ENCODE results near the gene CIAO1.

CIAO1 gene

GRCh38 chr2:96305091-96305978 lies 39.3 kb downstream of the CIAO1 start, which contains the start of gene SNRNP200:
SNRNP200 (minus strand) TSS chr2:96305546; CDS start chr2:96305437, 109 bp downstream.
- peak; percentile 99 for ATAC-seq
- TF ChIP-seq ZNF565 (CRISPR knock-in tag; conservative IDR thresholded peaks at IDR 0.05; ENCODE audit: low read depth) (0 out of 2 replicates have a peak, but pooled peaks have one; percentile 53), SNAI2 (CRISPR knock-in tag; IDR thresholded peaks at IDR 0.05) (no peak), ZNF8 (CRISPR knock-in tag; IDR thresholded peaks at IDR 0.05) (no peak)

- peak; percentile 22 for ATAC-seq
- no peak for TF ChIP-seq ISL1 (CRISPR knock-in tag; IDR thresholded peaks at IDR 0.05)
- TF ChIP-seq TOX (CRISPR knock-in tag; IDR thresholded peaks at IDR 0.05; ENCODE audit: borderline replicate concordance) = no peak
- no peak for TF ChIP-seq POU6F1 (CRISPR knock-in tag; IDR thresholded peaks at IDR 0.05; ENCODE audit: borderline replicate concordance, low read depth)
- no peak for TF ChIP-seq PATZ1 (CRISPR knock-in tag; IDR thresholded peaks at IDR 0.05; ENCODE audit: borderline replicate concordance)
- no peak for TF ChIP-seq ZNF70 (CRISPR knock-in tag; IDR thresholded peaks at IDR 0.05)
- no peak for TF ChIP-seq ZC3H10 (CRISPR knock-in tag; IDR thresholded peaks at IDR 0.05)
- TF ChIP-seq ZFP3 (CRISPR knock-in tag; IDR thresholded peaks at IDR 0.05) = no peak
- no peak for TF ChIP-seq ZFP30 (CRISPR knock-in tag; IDR thresholded peaks at IDR 0.05)
- TF ChIP-seq TCF4 (CRISPR knock-in tag; IDR thresholded peaks at IDR 0.05; ENCODE audit: borderline replicate concordance) = no peak
- no peak for TF ChIP-seq CSRNP3 (CRISPR knock-in tag; IDR thresholded peaks at IDR 0.05)
- no peak for TF ChIP-seq ZNF8 (CRISPR knock-in tag; IDR thresholded peaks at IDR 0.05)
- TF ChIP-seq, protein P1, sequence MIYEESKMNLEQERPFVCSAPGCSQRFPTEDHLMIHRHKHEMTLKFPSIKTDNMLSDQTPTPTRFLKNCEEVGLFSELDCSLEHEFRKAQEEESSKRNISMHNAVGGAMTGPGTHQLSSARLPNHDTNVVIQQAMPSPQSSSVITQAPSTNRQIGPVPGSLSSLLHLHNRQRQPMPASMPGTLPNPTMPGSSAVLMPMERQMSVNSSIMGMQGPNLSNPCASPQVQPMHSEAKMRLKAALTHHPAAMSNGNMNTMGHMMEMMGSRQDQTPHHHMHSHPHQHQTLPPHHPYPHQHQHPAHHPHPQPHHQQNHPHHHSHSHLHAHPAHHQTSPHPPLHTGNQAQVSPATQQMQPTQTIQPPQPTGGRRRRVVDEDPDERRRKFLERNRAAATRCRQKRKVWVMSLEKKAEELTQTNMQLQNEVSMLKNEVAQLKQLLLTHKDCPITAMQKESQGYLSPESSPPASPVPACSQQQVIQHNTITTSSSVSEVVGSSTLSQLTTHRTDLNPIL (CRISPR knock-in tag; IDR thresholded peaks at IDR 0.05; ENCODE audit: low read depth) = no peak
- no peak for TF ChIP-seq BACH2 (CRISPR knock-in tag; IDR thresholded peaks at IDR 0.05; ENCODE audit: borderline replicate concordance)
- no peak for TF ChIP-seq ESRRG (CRISPR knock-in tag; IDR thresholded peaks at IDR 0.05)
- TF ChIP-seq ARNTL (CRISPR knock-in tag; IDR thresholded peaks at IDR 0.05; ENCODE audit: borderline replicate concordance, low read depth) = no peak
- TF ChIP-seq ZNF565 (CRISPR knock-in tag; conservative IDR thresholded peaks at IDR 0.05; ENCODE audit: low read depth) = no peak
- TF ChIP-seq GLIS3 (CRISPR knock-in tag; IDR thresholded peaks at IDR 0.05) = no peak
- TF ChIP-seq SNAI2 (CRISPR knock-in tag; IDR thresholded peaks at IDR 0.05) = no peak
Measured at GRCh38 chr2:96305979-96306308, 39.9 kb downstream of the CIAO1 start.

GRCh38 chr2:96306370-96306769 lies 40.3 kb downstream of the CIAO1 start:
- peak; percentile 3; the same call in 2 of the 3 replicates for ATAC-seq
- TF ChIP-seq BACH2 (CRISPR knock-in tag; IDR thresholded peaks at IDR 0.05; ENCODE audit: borderline replicate concordance) (no peak), CSDC2 (CRISPR knock-in tag; IDR thresholded peaks at IDR 0.05) (no peak), GLIS3 (CRISPR knock-in tag; IDR thresholded peaks at IDR 0.05) (no peak), CSRNP3 (CRISPR knock-in tag; IDR thresholded peaks at IDR 0.05) (no peak)
- TF ChIP-seq, protein P2, sequence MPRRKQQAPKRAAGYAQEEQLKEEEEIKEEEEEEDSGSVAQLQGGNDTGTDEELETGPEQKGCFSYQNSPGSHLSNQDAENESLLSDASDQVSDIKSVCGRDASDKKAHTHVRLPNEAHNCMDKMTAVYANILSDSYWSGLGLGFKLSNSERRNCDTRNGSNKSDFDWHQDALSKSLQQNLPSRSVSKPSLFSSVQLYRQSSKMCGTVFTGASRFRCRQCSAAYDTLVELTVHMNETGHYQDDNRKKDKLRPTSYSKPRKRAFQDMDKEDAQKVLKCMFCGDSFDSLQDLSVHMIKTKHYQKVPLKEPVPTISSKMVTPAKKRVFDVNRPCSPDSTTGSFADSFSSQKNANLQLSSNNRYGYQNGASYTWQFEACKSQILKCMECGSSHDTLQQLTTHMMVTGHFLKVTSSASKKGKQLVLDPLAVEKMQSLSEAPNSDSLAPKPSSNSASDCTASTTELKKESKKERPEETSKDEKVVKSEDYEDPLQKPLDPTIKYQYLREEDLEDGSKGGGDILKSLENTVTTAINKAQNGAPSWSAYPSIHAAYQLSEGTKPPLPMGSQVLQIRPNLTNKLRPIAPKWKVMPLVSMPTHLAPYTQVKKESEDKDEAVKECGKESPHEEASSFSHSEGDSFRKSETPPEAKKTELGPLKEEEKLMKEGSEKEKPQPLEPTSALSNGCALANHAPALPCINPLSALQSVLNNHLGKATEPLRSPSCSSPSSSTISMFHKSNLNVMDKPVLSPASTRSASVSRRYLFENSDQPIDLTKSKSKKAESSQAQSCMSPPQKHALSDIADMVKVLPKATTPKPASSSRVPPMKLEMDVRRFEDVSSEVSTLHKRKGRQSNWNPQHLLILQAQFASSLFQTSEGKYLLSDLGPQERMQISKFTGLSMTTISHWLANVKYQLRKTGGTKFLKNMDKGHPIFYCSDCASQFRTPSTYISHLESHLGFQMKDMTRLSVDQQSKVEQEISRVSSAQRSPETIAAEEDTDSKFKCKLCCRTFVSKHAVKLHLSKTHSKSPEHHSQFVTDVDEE (CRISPR knock-in tag; IDR thresholded peaks at IDR 0.05) = no peak
